Measurements from ENCODE around the gene HK2. TPM values are rescaled to one million over a fixed set of nuclear protein-coding genes. Genes with fewer than 3 reads are reported as not detected.
"Not testable (repeated sequence)": the region's sequence is repeated elsewhere in the genome, so short reads cannot be mapped to it uniquely, and the experiment has no call there.

HK2 gene
- total RNA-seq, 2 experiments from 2014 or later = 27.8 to 29.6 TPM

- peak overlapping the region; percentile 90 for H3K27ac Mint-ChIP-seq
- POLR2A ChIA-PET = no interaction called here
- no peaks in the 10 kb centered on the region for H3K27me3 Mint-ChIP-seq
- peaks cover 22% of the 10 kb centered on the region for H3K36me3 Mint-ChIP-seq (ENCODE audit: low read depth)
- peaks cover 3% of the 10 kb centered on the region for H3K9me3 Mint-ChIP-seq
- peaks cover 91% of the 10 kb centered on the region for H3K4me1 Mint-ChIP-seq
- H3K4me3 Mint-ChIP-seq = peak overlapping the region; percentile 61
- CTCF ChIA-PET = interaction anchor here (1.3 to 2.4 kb wide), 2 partner anchors 10 kb away, joined by 6 to 8 read pairs; partner anchors contain the start of gene HK2
- DNase-seq = no peak
These were observed 9.5 kb downstream of the HK2 start for GRCh38 chr2:74843433-74843832.

GRCh38 chr2:74843899-74844298 is 10.0 kb downstream of the HK2 start:
- H3K4me3 Mint-ChIP-seq = peak overlapping the region; percentile 61
- POLR2A ChIA-PET = no interaction called here

GRCh38 chr2:74844752-74845151 is 10.8 kb downstream of the HK2 start:
- Mint-ChIP-seq H3K4me1 (peaks cover 94% of the 10 kb centered on the region), H3K4me3 (no peak overlapping the region), H3K9me3 (peaks cover 3% of the 10 kb centered on the region), H3K27ac (peak overlapping the region; percentile 90), H3K36me3 (ENCODE audit: low read depth) (peaks cover 21% of the 10 kb centered on the region), H3K27me3 (no peaks in the 10 kb centered on the region)
- DNase-seq = no peak
- ChIA-PET POLR2A (no interaction called here), CTCF (interaction anchor here (1.0 to 2.4 kb wide), 4 partner anchors 8 to 23 kb away, joined by 3 to 8 read pairs (median 4); partner anchors contain the start of gene HK2)

More at GRCh38 chr2:74843899-74844298, 10.0 kb downstream of the HK2 start:
- Mint-ChIP-seq H3K9me3 (peaks cover 3% of the 10 kb centered on the region), H3K27ac (peak overlapping the region; percentile 90), H3K27me3 (no peaks in the 10 kb centered on the region), H3K4me1 (peaks cover 92% of the 10 kb centered on the region), H3K36me3 (ENCODE audit: low read depth) (peaks cover 22% of the 10 kb centered on the region)
- CTCF ChIA-PET = interaction anchor here (1.3 to 2.4 kb wide), 3 partner anchors 9 to 24 kb away, joined by 3 to 8 read pairs (median 6); partner anchors contain the start of gene HK2
- peak; percentile 63 for DNase-seq

GRCh38 chr2:74845217-74845751 is 11.4 kb downstream of the HK2 start:
- H3K4me1 Mint-ChIP-seq = peaks cover 96% of the 10 kb centered on the region
- peak overlapping the region; percentile 90 for H3K27ac Mint-ChIP-seq
- H3K36me3 Mint-ChIP-seq (ENCODE audit: low read depth) = peaks cover 25% of the 10 kb centered on the region
- no peaks in the 10 kb centered on the region for H3K27me3 Mint-ChIP-seq
- ChIA-PET CTCF (interaction anchor here (1.0 to 2.4 kb wide), 3 partner anchors 9 to 22 kb away, joined by 3 to 8 read pairs (median 3); partner anchors contain the start of gene HK2), POLR2A (no interaction called here)
- H3K4me3 Mint-ChIP-seq = peak overlapping the region; percentile 53
- H3K9me3 Mint-ChIP-seq = peaks cover 1% of the 10 kb centered on the region
- DNase-seq = peak; percentile 26

DNA sequence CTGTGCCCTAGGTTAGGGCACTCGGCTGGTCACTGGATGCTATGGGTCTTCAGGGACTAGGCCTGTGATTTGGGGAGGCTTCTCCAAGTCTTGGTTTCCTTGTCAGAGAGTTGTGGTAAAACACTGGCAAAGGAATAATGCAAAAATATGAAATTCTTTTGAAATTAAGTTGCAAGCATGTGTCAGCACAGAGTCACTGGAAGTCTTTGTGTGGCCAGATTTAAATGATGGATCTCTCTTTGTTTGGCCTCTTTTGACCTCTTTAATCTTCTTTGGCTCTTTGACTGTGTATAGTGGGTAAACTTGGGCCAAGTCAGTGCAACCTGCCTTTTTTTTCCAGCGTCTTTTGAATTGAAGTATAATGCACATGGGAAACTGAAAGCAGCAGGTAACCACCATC is 12.1 kb downstream of the HK2 start:
- H3K27ac Mint-ChIP-seq = peak overlapping the region; percentile 87
- no peak for DNase-seq
- POLR2A ChIA-PET = no interaction called here

DNA sequence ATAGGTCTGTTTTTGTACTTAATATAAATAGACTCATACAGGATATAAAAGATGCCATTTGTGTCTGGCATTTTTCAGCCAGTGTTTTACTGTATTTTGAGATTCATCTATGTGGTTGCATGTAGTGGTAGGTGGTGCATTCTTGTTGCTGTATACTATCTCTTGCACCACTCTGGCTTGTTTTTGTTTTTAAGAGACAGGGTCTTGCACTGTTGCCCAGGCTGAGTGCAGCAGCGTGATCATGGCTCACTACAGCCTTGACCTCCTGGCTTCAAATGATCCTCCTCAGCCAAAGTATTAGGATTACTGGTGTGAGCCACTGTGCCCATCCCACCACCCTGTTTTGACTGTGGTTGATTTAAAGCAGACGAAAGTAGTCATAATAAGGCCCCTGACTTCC is 12.6 kb downstream of the HK2 start:
- POLR2A ChIA-PET = no interaction called here
- DNase-seq = no peak
- Mint-ChIP-seq H3K4me3 (peak overlapping the region; percentile 25), H3K4me1 (peaks cover 98% of the 10 kb centered on the region), H3K36me3 (ENCODE audit: low read depth) (peaks cover 30% of the 10 kb centered on the region), H3K27ac (peak overlapping the region; percentile 87), H3K9me3 (no peaks in the 10 kb centered on the region), H3K27me3 (no peaks in the 10 kb centered on the region)
- CTCF ChIA-PET = no interaction called here

More for the DNA sequence above, 12.1 kb downstream of the HK2 start:
- Mint-ChIP-seq H3K9me3 (no peaks in the 10 kb centered on the region), H3K27me3 (no peaks in the 10 kb centered on the region), H3K4me1 (peaks cover 98% of the 10 kb centered on the region), H3K36me3 (ENCODE audit: low read depth) (peaks cover 28% of the 10 kb centered on the region), H3K4me3 (peak overlapping the region; percentile 25)
- CTCF ChIA-PET = no interaction called here

DNA sequence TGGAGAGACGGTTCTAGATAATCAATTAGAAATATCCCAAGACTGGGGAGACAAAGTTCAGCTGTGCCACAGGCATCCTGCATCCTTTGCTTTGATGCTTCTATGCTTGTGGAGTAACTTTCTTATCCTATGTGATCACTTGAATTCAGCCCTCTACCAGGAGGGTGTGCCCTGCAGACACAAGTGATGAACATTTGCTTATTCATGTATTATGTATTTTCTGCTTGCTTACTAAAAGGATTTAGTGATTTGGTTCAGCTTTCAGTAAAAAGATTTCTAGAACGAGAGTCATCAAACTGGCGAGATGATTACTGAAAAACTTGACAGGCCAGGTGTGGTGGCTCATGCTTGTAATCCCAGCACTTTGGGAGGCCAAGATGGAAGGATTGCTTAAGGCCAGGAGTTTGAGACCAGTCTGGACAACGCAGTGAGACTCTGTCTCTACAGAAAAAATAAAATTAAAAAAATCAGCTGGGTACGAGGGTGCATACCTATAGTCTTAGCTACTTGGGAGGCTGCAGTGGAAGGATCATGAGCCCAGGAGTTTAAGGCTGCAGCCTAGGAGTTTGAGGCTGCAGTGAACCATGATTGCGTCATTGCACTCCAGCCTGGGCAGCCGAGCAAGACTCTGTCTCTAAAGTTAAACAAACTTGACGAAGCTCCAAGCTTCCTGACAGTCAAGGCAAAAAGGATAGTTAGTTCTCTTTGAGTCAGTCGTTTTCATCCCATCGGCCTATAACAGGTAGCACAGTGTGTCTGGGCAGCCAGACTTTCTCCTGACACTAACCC is 13.3 kb downstream of the HK2 start:
- ChIA-PET CTCF (interaction anchor here (0.8 to 4.8 kb wide), 3 partner anchors 8 to 12 kb away, joined by 3 to 39 read pairs (median 4); no protein-coding TSS in a partner anchor), POLR2A (no interaction called here)
- Mint-ChIP-seq H3K27ac (peak overlapping the region; percentile 87), H3K36me3 (ENCODE audit: low read depth) (peaks cover 28% of the 10 kb centered on the region), H3K4me3 (no peak overlapping the region), H3K4me1 (peaks cover 95% of the 10 kb centered on the region), H3K27me3 (no peaks in the 10 kb centered on the region), H3K9me3 (no peaks in the 10 kb centered on the region)
- DNase-seq = no peak

DNA sequence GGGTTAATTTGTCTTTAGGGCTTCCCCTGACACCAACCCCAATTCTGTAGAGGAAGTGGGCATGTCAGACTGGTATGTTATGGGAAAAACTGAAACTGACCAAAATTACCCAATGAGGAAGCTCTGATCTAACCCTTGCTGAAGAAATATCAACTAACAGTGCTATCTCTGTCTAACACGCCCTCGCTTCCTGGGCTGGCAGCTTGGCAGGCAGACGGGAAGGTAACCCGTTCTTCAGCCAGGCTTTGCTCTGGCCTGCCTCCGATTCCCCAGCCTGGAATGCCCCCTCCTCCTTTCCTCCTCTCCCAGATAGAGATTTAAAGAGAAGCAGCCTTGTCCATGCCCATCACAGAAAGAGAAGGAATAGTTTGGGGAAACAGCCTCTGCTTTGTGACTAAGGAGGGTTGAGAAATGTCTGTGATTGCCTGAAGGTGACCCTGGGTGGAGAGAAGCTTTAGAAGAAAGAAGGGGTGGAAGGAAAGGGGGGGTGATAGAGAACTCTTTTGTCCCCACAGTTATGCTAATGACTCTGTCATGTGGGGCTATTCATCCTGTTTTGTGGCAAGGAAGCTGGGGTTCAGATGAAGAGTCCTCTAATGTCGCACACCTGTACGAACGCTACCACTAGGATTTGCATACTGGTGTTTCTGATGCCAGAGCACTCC is 15.4 kb downstream of the HK2 start:
- CTCF ChIA-PET = interaction anchor here (0.9 to 4.8 kb wide), 4 partner anchors 12 to 26 kb away, joined by 3 to 39 read pairs (median 9); partner anchors contain the start of gene HK2
- H3K4me1 Mint-ChIP-seq = peaks cover 81% of the 10 kb centered on the region
- peak overlapping the region; percentile 98 for H3K27ac Mint-ChIP-seq
- H3K4me3 Mint-ChIP-seq = peak overlapping the region; percentile 74
- DNase-seq = peak; percentile 57
- no peaks in the 10 kb centered on the region for H3K9me3 Mint-ChIP-seq
- peaks cover 22% of the 10 kb centered on the region for H3K36me3 Mint-ChIP-seq (ENCODE audit: low read depth)
- H3K27me3 Mint-ChIP-seq = no peaks in the 10 kb centered on the region
- POLR2A ChIA-PET = interaction anchor here (0.7 kb wide), 3 partner anchors 9 to 626 kb away, joined by 3 read pairs; no protein-coding TSS in a partner anchor

- Mint-ChIP-seq H3K36me3 (ENCODE audit: low read depth) (peaks cover 25% of the 10 kb centered on the region), H3K9me3 (no peaks in the 10 kb centered on the region), H3K4me3 (no peak overlapping the region), H3K4me1 (peaks cover 71% of the 10 kb centered on the region), H3K27ac (peak overlapping the region; percentile 69), H3K27me3 (no peaks in the 10 kb centered on the region)
- no peak for DNase-seq
- ChIA-PET CTCF (interaction anchor here (1.4 to 4.8 kb wide), 3 partner anchors 13 to 25 kb away, joined by 5 to 39 read pairs (median 12); partner anchors contain the start of gene HK2), POLR2A (no interaction called here)
These were observed 16.7 kb downstream of the HK2 start for GRCh38 chr2:74850496-74851190.

- ChIA-PET CTCF (interaction anchor here (1.4 to 4.8 kb wide), 2 partner anchors 14 to 25 kb away, joined by 5 to 39 read pairs; no protein-coding TSS in a partner anchor), POLR2A (no interaction called here)
- DNase-seq = no peak
- Mint-ChIP-seq H3K9me3 (no peaks in the 10 kb centered on the region), H3K27me3 (no peaks in the 10 kb centered on the region), H3K27ac (no peak overlapping the region), H3K4me3 (no peak overlapping the region), H3K36me3 (ENCODE audit: low read depth) (peaks cover 25% of the 10 kb centered on the region), H3K4me1 (peaks cover 69% of the 10 kb centered on the region)
These were observed 17.3 kb downstream of the HK2 start for GRCh38 chr2:74851191-74851566.

GRCh38 chr2:74853360-74853759 is 19.4 kb downstream of the HK2 start:
- H3K4me1 Mint-ChIP-seq = peaks cover 61% of the 10 kb centered on the region
- peaks cover 30% of the 10 kb centered on the region for H3K36me3 Mint-ChIP-seq (ENCODE audit: low read depth)
- H3K4me3 Mint-ChIP-seq, H3K9me3 Mint-ChIP-seq, DNase-seq, H3K27me3 Mint-ChIP-seq, H3K27ac Mint-ChIP-seq, POLR2A ChIA-PET: not testable (repeated sequence)
- CTCF ChIA-PET = interaction anchor here (1.1 to 2.2 kb wide), 3 partner anchors 8 to 17 kb away, joined by 3 to 9 read pairs (median 6); no protein-coding TSS in a partner anchor

DNA sequence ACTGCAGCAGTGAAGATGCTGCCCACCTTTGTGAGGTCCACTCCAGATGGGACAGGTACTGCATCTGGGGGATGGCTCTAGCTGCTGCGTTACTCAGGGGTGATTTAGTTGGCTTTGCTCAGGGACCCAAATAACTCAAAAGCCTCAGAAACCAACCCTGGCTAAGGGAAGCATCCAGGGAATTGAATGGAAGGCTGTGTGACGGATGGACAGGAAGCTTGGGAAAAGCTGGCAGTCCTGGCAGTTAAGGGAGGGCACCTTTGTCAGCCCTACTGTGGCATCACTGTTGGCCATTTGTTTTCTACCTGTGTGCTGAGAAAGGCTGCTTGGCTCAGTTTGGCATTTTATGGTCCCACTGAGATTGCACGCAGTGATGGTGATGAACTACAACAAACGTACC is 20.5 kb downstream of the HK2 start:
- POLR2A ChIA-PET = no interaction called here
- H3K9me3 Mint-ChIP-seq = no peaks in the 10 kb centered on the region
- no peaks in the 10 kb centered on the region for H3K27me3 Mint-ChIP-seq
- no peak overlapping the region for H3K27ac Mint-ChIP-seq
- H3K36me3 Mint-ChIP-seq (ENCODE audit: low read depth) = peaks cover 30% of the 10 kb centered on the region
- H3K4me1 Mint-ChIP-seq = peaks cover 52% of the 10 kb centered on the region
- DNase-seq = no peak
- CTCF ChIA-PET = interaction anchor here (2.2 kb wide), 1 partner anchor 10 kb away, joined by 6 read pairs; no protein-coding TSS in a partner anchor
- no peak overlapping the region for H3K4me3 Mint-ChIP-seq
